Parathyroid adenoma (tissue), 2 donors: ENCODE data around the gene SPON1.
"Not testable (repeated sequence)": the region's sequence is repeated elsewhere in the genome, so short reads cannot be mapped to it uniquely, and the experiment has no call there.

Experiments
- H2AFZ ChIP-seq: fragments of 300-600 bp; sonication (generic); one replicate; pipeline ENCODE4 v1.7.0; 2017; ENCODE audit warnings: antibody characterized with exemption, mild to moderate bottlenecking
- H3K27ac ChIP-seq: fragments of 300-600 bp; sonication (generic); one replicate; pipeline ENCODE4 v1.7.0; 2017
- H3K27me3 ChIP-seq: fragments of 300-600 bp; sonication (generic); one replicate; pipeline ENCODE4 v1.7.0; 2017; ENCODE audit warnings: low read length; ENCODE audit not compliant: control insufficient read depth, insufficient read depth
- H3K36me3 ChIP-seq: fragments of 300-600 bp; sonication (generic); one replicate; pipeline ENCODE4 v1.7.0; 2017; ENCODE audit warnings: low read length; ENCODE audit not compliant: control insufficient read depth, insufficient read depth
- H3K4me1 ChIP-seq: fragments of 300-600 bp; sonication (generic); one replicate; pipeline ENCODE4 v1.7.0; 2017; ENCODE audit warnings: control low read depth
- H3K4me2 ChIP-seq: fragments of 300-600 bp; sonication (generic); one replicate; pipeline ENCODE4 v1.7.0; 2017; ENCODE audit warnings: low read length
- H3K4me3 ChIP-seq: fragments of 300-600 bp; sonication (generic); one replicate; pipeline ENCODE4 v1.7.0; 2017; ENCODE audit warnings: low read depth, low read length
- H3K79me2 ChIP-seq: fragments of 300-600 bp; sonication (generic); one replicate; pipeline ENCODE4 v1.7.0; 2017; ENCODE audit warnings: control low read depth
- H3K9ac ChIP-seq: fragments of 300-600 bp; sonication (generic); one replicate; pipeline ENCODE4 v1.7.0; 2017; ENCODE audit warnings: mild to moderate bottlenecking
- H3K9me3 ChIP-seq: fragments of 300-600 bp; sonication (generic); one replicate; pipeline ENCODE4 v1.7.0; 2017; ENCODE audit warnings: low read length; ENCODE audit not compliant: control insufficient read depth
- TF ChIP-seq, protein P1 (sequence below): fragments of 300-600 bp; sonication (generic); IDR thresholded peaks from one replicate; pipeline ENCODE4 v1.7.0; 2017; ENCODE audit warnings: antibody characterized with exemption, mild to moderate bottlenecking
- donor health status: primary hyperparathyroidism.

The SPON1 gene

GRCh38 chr11:14149683-14150082 lies 187.2 kb downstream of the SPON1 start:
- H3K4me1 ChIP-seq, result no peaks in the 10 kb centered on the region
- no peaks in the 10 kb centered on the region for H3K27me3 ChIP-seq
- no peak overlapping the region for H3K4me3 ChIP-seq
- TF ChIP-seq, protein P1, sequence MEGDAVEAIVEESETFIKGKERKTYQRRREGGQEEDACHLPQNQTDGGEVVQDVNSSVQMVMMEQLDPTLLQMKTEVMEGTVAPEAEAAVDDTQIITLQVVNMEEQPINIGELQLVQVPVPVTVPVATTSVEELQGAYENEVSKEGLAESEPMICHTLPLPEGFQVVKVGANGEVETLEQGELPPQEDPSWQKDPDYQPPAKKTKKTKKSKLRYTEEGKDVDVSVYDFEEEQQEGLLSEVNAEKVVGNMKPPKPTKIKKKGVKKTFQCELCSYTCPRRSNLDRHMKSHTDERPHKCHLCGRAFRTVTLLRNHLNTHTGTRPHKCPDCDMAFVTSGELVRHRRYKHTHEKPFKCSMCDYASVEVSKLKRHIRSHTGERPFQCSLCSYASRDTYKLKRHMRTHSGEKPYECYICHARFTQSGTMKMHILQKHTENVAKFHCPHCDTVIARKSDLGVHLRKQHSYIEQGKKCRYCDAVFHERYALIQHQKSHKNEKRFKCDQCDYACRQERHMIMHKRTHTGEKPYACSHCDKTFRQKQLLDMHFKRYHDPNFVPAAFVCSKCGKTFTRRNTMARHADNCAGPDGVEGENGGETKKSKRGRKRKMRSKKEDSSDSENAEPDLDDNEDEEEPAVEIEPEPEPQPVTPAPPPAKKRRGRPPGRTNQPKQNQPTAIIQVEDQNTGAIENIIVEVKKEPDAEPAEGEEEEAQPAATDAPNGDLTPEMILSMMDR, result no peak
- H2AFZ ChIP-seq, result no peak overlapping the region
- H3K36me3 ChIP-seq, result no peaks in the 10 kb centered on the region
- H3K4me2 ChIP-seq, result no peak overlapping the region
- H3K9me3 ChIP-seq, result no peaks in the 10 kb centered on the region
- H3K79me2 ChIP-seq, result no peaks in the 10 kb centered on the region
- no peak overlapping the region for H3K27ac ChIP-seq
- no peak overlapping the region for H3K9ac ChIP-seq

DNA sequence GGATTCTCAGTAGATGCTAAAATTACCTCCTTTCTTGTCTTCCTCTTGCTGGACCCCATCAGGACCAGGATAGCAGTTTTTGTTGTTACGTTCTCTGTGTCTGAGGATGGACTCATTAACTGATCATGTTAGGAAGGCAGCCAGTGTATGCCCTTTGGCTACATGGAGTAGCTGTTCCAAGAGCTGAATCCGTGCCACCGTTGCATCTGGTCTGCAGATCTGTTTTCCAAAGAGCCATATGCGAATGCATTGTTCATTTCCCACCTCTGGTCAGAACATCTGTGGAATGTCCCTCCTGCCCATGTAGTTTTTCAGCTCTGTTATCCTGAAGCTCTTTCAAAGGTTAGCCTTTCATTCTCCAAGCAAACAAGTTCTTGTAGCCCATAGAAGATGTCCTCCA lies 188.4 kb downstream of the SPON1 start:
- TF ChIP-seq, protein P1, result no peak
- Histone ChIP-seq H3K79me2 (no peaks in the 10 kb centered on the region), H3K4me3 (no peak overlapping the region), H3K36me3 (no peaks in the 10 kb centered on the region), H3K9ac (no peak overlapping the region), H3K9me3 (no peaks in the 10 kb centered on the region), H3K27ac (no peak overlapping the region), H2AFZ (no peak overlapping the region), H3K4me1 (no peaks in the 10 kb centered on the region), H3K27me3 (no peaks in the 10 kb centered on the region), H3K4me2 (no peak overlapping the region)

DNA sequence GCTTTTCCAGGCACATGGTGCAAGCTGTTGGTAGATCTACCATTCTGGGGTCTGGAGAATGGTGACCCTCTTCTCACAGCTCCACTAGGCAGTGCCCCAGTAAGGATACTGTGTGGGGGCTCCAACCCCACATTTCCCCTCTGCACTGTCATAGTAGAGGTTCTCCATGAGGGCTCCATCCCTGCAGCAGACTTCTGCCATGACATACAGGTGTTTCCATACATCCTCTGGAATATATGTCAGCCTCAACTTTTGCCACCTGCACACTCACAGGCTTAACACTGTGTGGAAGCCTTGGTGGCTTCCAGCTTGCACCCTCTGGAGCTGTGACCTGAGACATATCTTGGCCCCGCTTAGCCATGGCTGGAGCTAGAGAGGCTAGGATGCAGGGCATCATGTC lies 191.6 kb downstream of the SPON1 start:
- not testable (repeated sequence) for H3K27me3 ChIP-seq, H3K4me3 ChIP-seq, H3K36me3 ChIP-seq, H3K9ac ChIP-seq, H3K79me2 ChIP-seq, H3K27ac ChIP-seq, H3K4me2 ChIP-seq, H3K9me3 ChIP-seq, H2AFZ ChIP-seq, H3K4me1 ChIP-seq

GRCh38 chr11:14158393-14158792 lies 195.9 kb downstream of the SPON1 start:
- H3K27ac ChIP-seq, result no peak overlapping the region
- no peaks in the 10 kb centered on the region for H3K9me3 ChIP-seq
- no peak overlapping the region for H3K4me3 ChIP-seq
- no peaks in the 10 kb centered on the region for H3K27me3 ChIP-seq
- no peaks in the 10 kb centered on the region for H3K4me1 ChIP-seq
- no peaks in the 10 kb centered on the region for H3K79me2 ChIP-seq
- no peak overlapping the region for H3K4me2 ChIP-seq
- H3K9ac ChIP-seq, result no peak overlapping the region
- H3K36me3 ChIP-seq, result no peaks in the 10 kb centered on the region
- TF ChIP-seq, protein P1, result no peak
- no peak overlapping the region for H2AFZ ChIP-seq

DNA sequence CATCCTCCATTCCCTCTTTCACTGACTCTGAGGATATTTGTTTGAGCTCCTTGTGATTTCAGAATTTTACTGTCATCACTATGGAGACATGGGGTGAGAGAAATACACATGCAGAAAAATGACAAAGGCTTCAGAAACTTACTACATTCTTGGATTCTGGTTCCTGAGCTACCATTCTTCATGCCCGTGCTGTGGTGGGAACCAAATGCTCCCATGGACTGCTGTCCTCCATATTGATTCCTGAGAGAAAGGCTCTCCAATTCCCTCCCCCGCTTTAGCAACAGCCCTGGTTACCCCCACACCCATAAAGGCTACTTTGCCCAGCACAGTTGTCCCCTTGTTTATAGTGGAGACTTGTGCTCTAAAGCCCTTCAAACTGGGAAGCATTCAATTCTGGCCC lies 201.1 kb downstream of the SPON1 start:
- Histone ChIP-seq H3K9me3 (no peaks in the 10 kb centered on the region), H3K4me1 (no peaks in the 10 kb centered on the region), H3K4me2 (no peak overlapping the region), H3K36me3 (no peaks in the 10 kb centered on the region), H3K4me3 (no peak overlapping the region), H2AFZ (no peak overlapping the region), H3K27me3 (no peaks in the 10 kb centered on the region), H3K9ac (no peak overlapping the region), H3K27ac (no peak overlapping the region), H3K79me2 (no peaks in the 10 kb centered on the region)
- TF ChIP-seq, protein P1, result no peak

DNA sequence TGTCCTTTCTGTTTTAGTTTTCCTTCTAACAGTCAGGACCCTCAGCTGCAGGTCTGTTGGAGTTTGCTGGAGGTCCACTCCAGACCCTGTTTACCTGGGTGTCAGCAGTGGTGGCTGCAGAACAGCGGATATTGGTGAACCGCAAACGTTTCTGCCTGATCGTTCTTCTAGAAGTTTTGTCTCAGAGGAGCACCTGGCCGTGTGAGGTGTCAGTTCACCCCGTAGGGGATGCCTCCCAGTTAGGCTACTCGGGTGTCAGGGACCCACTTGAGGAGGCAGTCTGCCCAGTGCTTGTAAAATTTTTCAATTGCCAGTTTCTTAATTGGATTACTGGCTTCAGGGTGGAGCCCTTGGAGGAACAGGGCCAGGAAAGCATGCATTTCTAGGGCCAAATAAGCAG lies 211.2 kb downstream of the SPON1 start:
- H3K27ac ChIP-seq, H2AFZ ChIP-seq, H3K4me1 ChIP-seq, H3K4me2 ChIP-seq, H3K4me3 ChIP-seq, H3K36me3 ChIP-seq, H3K9ac ChIP-seq, H3K9me3 ChIP-seq, H3K27me3 ChIP-seq, H3K79me2 ChIP-seq: not testable (repeated sequence)
